Gastrocnemius medialis (tissue), 4 donors: Measurements from ENCODE around the gene WFDC1.

ENCODE experiments used
- POLR2A ChIP-seq, 2 donors: fragments of 450-650 bp; IDR thresholded peaks; one replicate each; pipeline ENCODE4 v1.6.1; 2017; ENCODE audit warnings: antibody characterized with exemption in 2 of 2, mild to moderate bottlenecking in 2 of 2, moderate library complexity in 2 of 2
- TF ChIP-seq, protein P1 (sequence below), 5 experiments: fragments of 450-650 bp in 3 of 5; fragments of 200-600 bp in 2 of 5; sonication (generic) in 2 of 5; IDR thresholded peaks in 4 of 5; conservative IDR thresholded peaks in 1 of 5; 1 replicate in 4 of 5; 2 replicates in 1 of 5; pipeline ENCODE4 v1.5.1; 2016 to 2019; ENCODE audit warnings: antibody characterized with exemption in 5 of 5, mild to moderate bottlenecking in 3 of 5, moderate library complexity in 3 of 5

- no peak for TF ChIP-seq POLR2A (IDR thresholded peaks at IDR 0.05)
- TF ChIP-seq, protein P1, sequence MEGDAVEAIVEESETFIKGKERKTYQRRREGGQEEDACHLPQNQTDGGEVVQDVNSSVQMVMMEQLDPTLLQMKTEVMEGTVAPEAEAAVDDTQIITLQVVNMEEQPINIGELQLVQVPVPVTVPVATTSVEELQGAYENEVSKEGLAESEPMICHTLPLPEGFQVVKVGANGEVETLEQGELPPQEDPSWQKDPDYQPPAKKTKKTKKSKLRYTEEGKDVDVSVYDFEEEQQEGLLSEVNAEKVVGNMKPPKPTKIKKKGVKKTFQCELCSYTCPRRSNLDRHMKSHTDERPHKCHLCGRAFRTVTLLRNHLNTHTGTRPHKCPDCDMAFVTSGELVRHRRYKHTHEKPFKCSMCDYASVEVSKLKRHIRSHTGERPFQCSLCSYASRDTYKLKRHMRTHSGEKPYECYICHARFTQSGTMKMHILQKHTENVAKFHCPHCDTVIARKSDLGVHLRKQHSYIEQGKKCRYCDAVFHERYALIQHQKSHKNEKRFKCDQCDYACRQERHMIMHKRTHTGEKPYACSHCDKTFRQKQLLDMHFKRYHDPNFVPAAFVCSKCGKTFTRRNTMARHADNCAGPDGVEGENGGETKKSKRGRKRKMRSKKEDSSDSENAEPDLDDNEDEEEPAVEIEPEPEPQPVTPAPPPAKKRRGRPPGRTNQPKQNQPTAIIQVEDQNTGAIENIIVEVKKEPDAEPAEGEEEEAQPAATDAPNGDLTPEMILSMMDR (IDR thresholded peaks at IDR 0.05 in 4 of 5, conservative IDR thresholded peaks at IDR 0.05 in 1 of 5), result no peak
Measured at GRCh38 chr16:84319146-84319760, 24.6 kb downstream of the WFDC1 start.
